ENCODE data around the gene NDUFB6. TPM values are rescaled to one million over a fixed set of nuclear protein-coding genes. Genes with fewer than 3 reads are reported as not detected.

Gene NDUFB6
- total and polyA plus RNA-seq, 2 donors from 2014 or later, result 47.6 to 132 TPM

GRCh38 chr9:32574858-32575257 is 1.9 kb upstream of the NDUFB6 start:
- Histone ChIP-seq H3K4me3 (ENCODE audit: low read length in 3 of 3) (no peak overlapping the region), H3K27ac (ENCODE audit: low read depth in 2 of 2, low read length in 2 of 2) (no peak overlapping the region), H3K27me3 (ENCODE audit: control insufficient read depth, insufficient read depth, low read length) (no peaks in the 10 kb centered on the region), H3K9ac (ENCODE audit: low read length in 3 of 3) (no peak overlapping the region), H3K9me3 (ENCODE audit: control insufficient read depth in 2 of 3, insufficient read depth in 1 of 3, low read length in 3 of 3) (no peaks in the 10 kb centered on the region), H3K4me1 (ENCODE audit: control insufficient read depth in 2 of 3, insufficient read depth in 2 of 3, low read depth in 1 of 3, low read length in 3 of 3) (peaks cover 2 to 5% (median 4%) of the 10 kb centered on the region in 3 donors), H3K36me3 (ENCODE audit: control insufficient read depth in 2 of 3, insufficient read depth in 3 of 3, low read length in 3 of 3) (no peaks in the 10 kb centered on the region)
- FAIRE-seq (no peak), DNase-seq (no peak)
- TF ChIP-seq CTCF (IDR thresholded peaks at IDR 0.05; ENCODE audit: borderline replicate concordance, extremely low read depth, insufficient read depth), result no peak
- intact Hi-C loops (cut with DNase I), result loop anchor here (5.0 kb wide), 1 partner anchor 198 kb away; no protein-coding TSS in a partner anchor

GRCh38 chr9:32573821-32574220 is 862 bp upstream of the NDUFB6 start:
- Histone ChIP-seq H3K9me3 (ENCODE audit: control insufficient read depth in 2 of 3, insufficient read depth in 1 of 3, low read length in 3 of 3) (no peaks in the 10 kb centered on the region), H3K27ac (ENCODE audit: low read depth in 2 of 2, low read length in 2 of 2) (no peak overlapping the region), H3K27me3 (ENCODE audit: control insufficient read depth, insufficient read depth, low read length) (no peaks in the 10 kb centered on the region), H3K9ac (ENCODE audit: low read length in 3 of 3) (peak overlapping the region in 1 of 3 donors; percentile 96), H3K4me1 (ENCODE audit: control insufficient read depth in 2 of 3, insufficient read depth in 2 of 3, low read depth in 1 of 3, low read length in 3 of 3) (peaks cover 2 to 5% (median 3%) of the 10 kb centered on the region in 3 donors), H3K36me3 (ENCODE audit: control insufficient read depth in 2 of 3, insufficient read depth in 3 of 3, low read length in 3 of 3) (no peaks in the 10 kb centered on the region), H3K4me3 (ENCODE audit: low read length in 3 of 3) (peak overlapping the region in 1 of 3 donors; percentile 92)
- no peak for TF ChIP-seq CTCF (IDR thresholded peaks at IDR 0.05; ENCODE audit: borderline replicate concordance, extremely low read depth, insufficient read depth)
- intact Hi-C loops (cut with DNase I), result no loop called here
- FAIRE-seq (no peak), DNase-seq (no peak)

DNA sequence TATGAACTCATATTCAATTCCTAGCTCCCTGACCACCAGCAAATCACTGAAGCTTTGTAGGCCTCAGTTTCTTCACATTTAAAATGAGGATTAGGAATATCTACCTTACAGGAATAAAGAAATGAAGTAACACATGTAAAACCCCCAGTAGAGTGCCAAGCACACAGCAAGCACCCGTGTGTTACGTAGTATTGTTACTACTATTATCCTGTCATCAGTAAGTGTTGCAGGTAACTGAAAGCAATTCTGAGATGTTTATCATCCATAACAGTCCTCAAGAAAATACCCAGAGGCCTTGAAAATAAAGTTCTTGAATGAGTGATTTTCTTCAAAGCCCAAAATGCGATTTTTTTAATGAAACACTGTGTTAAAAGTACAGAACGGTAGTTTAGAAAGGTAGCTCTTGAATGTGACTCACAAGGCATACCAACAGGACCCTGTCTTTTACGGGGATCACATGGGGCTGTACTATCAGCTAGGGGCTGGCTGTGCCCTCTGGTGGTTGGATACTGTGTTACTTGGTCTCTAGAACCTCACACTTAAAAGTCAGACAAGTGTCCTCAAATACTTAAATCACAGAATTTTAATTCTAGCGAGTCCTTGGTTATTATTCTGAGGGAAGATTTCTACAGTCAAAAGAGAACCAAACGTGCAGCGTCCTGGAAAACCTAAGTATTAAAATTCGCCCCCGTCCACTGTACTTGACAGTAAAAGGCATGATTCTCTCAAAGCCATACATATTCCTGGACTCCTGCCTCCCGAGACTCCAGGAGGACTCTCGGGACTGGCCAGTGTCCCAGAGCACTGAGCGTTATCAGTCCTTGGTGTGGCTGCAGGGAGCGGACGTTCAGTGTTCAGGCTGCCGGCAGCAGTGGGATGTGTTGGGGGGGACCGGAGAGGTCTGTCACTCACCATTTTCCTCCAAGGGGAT is 725 bp downstream of the NDUFB6 start:
- FAIRE-seq, result peak; percentile 39
- Histone ChIP-seq H3K9ac (ENCODE audit: low read length in 3 of 3) (peak overlapping the region; percentile 75 to 96 (median 95)), H3K27ac (ENCODE audit: low read depth in 2 of 2, low read length in 2 of 2) (peak overlapping the region; percentile 77 to 85), H3K4me3 (ENCODE audit: low read length in 3 of 3) (peak overlapping the region; percentile 85 to 97 (median 92)), H3K9me3 (ENCODE audit: control insufficient read depth in 2 of 3, insufficient read depth in 1 of 3, low read length in 3 of 3) (no peaks in the 10 kb centered on the region), H3K36me3 (ENCODE audit: control insufficient read depth in 2 of 3, insufficient read depth in 3 of 3, low read length in 3 of 3) (peaks cover 0 to 10% (median 0%) of the 10 kb centered on the region in 3 donors), H3K4me1 (ENCODE audit: control insufficient read depth in 2 of 3, insufficient read depth in 2 of 3, low read depth in 1 of 3, low read length in 3 of 3) (peaks cover 2 to 5% (median 3%) of the 10 kb centered on the region in 3 donors), H3K27me3 (ENCODE audit: control insufficient read depth, insufficient read depth, low read length) (no peaks in the 10 kb centered on the region)
- TF ChIP-seq CTCF (IDR thresholded peaks at IDR 0.05; ENCODE audit: borderline replicate concordance, extremely low read depth, insufficient read depth), result peak; percentile 61
- peak in 4 of 5 donors; percentile 64 to 88 (median 79) for DNase-seq
- intact Hi-C loops (cut with DNase I), result no loop called here
